GM12864 (cell line): Measurements from ENCODE around the gene NLRC4.

Experiments used
- DNase-seq: peaks from one replicate; pipeline ENCODE4 v3.0.0-alpha.2; 2011; ENCODE audit warnings: low read depth
- H3K4me3 ChIP-seq: 2 replicates; pipeline ENCODE4 v1.5.1; 2011; ENCODE audit warnings: mild to moderate bottlenecking, low read depth, low read length, control low read depth
- CTCF ChIP-seq: IDR thresholded peaks from 2 replicates; pipeline ENCODE4 v1.5.1; 2011; ENCODE audit warnings: low read depth, mild to moderate bottlenecking, moderate library complexity, low read length, control low read depth, inconsistent platforms; ENCODE audit errors: missing control alignments

NLRC4 gene

DNA sequence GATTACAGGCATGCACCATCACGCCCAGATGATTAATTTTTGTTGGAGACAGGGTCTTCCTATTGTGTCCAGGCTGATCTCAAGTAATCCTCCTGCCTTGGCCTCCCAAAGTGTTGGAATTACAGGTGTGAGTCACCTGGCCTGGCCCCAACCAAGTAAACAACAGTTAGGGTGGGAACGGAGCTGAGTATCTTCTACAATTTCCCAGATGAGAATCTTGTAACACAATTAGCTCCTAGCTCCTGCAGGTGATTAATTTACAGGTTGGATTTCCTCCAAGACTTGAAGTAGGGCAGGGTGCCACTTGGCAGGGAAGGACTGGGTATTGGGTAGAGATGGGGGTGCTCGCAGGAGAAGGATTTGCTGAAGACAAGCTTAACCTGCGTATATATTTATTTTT is 17.8 kb downstream of the NLRC4 start:
- no peak for DNase-seq
- no peak for TF ChIP-seq CTCF
- H3K4me3 ChIP-seq: no peak overlapping the region

- no peak overlapping the region for H3K4me3 ChIP-seq
- no peak for TF ChIP-seq CTCF
- DNase-seq: no peak
Measured at GRCh38 chr2:32242331-32242730, 22.4 kb downstream of the NLRC4 start.

- TF ChIP-seq CTCF: no peak
- no peak for DNase-seq
- H3K4me3 ChIP-seq: no peak overlapping the region
Measured at GRCh38 chr2:32237996-32238395, 26.7 kb downstream of the NLRC4 start.

GRCh38 chr2:32237488-32237887 is 27.2 kb downstream of the NLRC4 start:
- TF ChIP-seq CTCF: no peak
- DNase-seq: no peak
- no peak overlapping the region for H3K4me3 ChIP-seq

- TF ChIP-seq CTCF: no peak
- DNase-seq: no peak
- no peak overlapping the region for H3K4me3 ChIP-seq
Measured at GRCh38 chr2:32235315-32235714, 29.4 kb downstream of the NLRC4 start.

GRCh38 chr2:32231959-32232358 is 32.7 kb downstream of the NLRC4 start:
- no peak for TF ChIP-seq CTCF
- no peak for DNase-seq
- H3K4me3 ChIP-seq: no peak overlapping the region

GRCh38 chr2:32229635-32230034 is 35.1 kb downstream of the NLRC4 start:
- H3K4me3 ChIP-seq: no peak overlapping the region
- TF ChIP-seq CTCF: no peak
- no peak for DNase-seq
